Measurements from ENCODE around the gene TMEM168.

GRCh38 chr7:112770051-112770450 is 20.1 kb downstream of the TMEM168 start:
- TF ChIP-seq EZH2 (IDR thresholded peaks at IDR 0.05; ENCODE audit: low read length) (no peak), CTCF (optimal IDR thresholded peaks at IDR 0.05 in 1 of 3, IDR thresholded peaks at IDR 0.05 in 1 of 3, conservative IDR thresholded peaks at IDR 0.05 in 1 of 3; ENCODE audit: extremely low read depth in 1 of 3, insufficient read depth in 2 of 3, low read length in 3 of 3) (no peak)
